Suprapubic skin (tissue), 4 donors: ENCODE results near the gene TRUB2. TPM values are rescaled to one million over a fixed set of nuclear protein-coding genes. Genes with fewer than 3 reads are reported as not detected.

Experiments used
- DNase-seq, 2 donors: peaks; one replicate each; pipeline ENCODE4 v3.0.0-alpha.2; 2019; ENCODE audit warnings: low spot score in 2 of 2
- H3K27ac ChIP-seq: fragments of 200-600 bp; sonication (generic); one replicate; pipeline ENCODE4 v1.5.1; 2019
- H3K27me3 ChIP-seq: fragments of 200-600 bp; sonication (generic); one replicate; pipeline ENCODE4 v1.5.1; 2019
- H3K36me3 ChIP-seq: fragments of 200-600 bp; sonication (generic); one replicate; pipeline ENCODE4 v1.5.1; 2019
- H3K4me1 ChIP-seq: fragments of 200-600 bp; sonication (generic); one replicate; pipeline ENCODE4 v1.5.1; 2019
- H3K4me3 ChIP-seq: fragments of 200-600 bp; sonication (generic); one replicate; pipeline ENCODE4 v1.5.1; 2019; ENCODE audit warnings: mild to moderate bottlenecking
- H3K9me3 ChIP-seq: fragments of 200-600 bp; sonication (generic); one replicate; pipeline ENCODE4 v1.5.1; 2019
- CTCF ChIP-seq, 2 donors: fragments of 200-600 bp in 1 of 2; fragments of 450-650 bp in 1 of 2; sonication (generic) in 1 of 2; IDR thresholded peaks; one replicate each; pipeline ENCODE4 v1.5.1; 2016 to 2019; ENCODE audit warnings: antibody characterized with exemption in 2 of 2, mild to moderate bottlenecking in 1 of 2, moderate library complexity in 1 of 2
- EP300 ChIP-seq: sonication (generic); formaldehyde crosslinking; IDR thresholded peaks from one replicate; pipeline ENCODE4 v1.6.1; 2017; ENCODE audit warnings: antibody characterized with exemption
- POLR2A ChIP-seq, 2 donors: fragments of 450-650 bp; IDR thresholded peaks; one replicate each; pipeline ENCODE4 v1.6.1; 2017; ENCODE audit warnings: antibody characterized with exemption in 2 of 2, mild to moderate bottlenecking in 2 of 2, moderate library complexity in 2 of 2
- POLR2AphosphoS5 ChIP-seq, 3 donors: sonication (generic); formaldehyde crosslinking; IDR thresholded peaks; one replicate each; pipeline ENCODE4 v1.6.1; 2017; ENCODE audit warnings: antibody characterized with exemption in 3 of 3
- WGBS: methylation state at CpG from one replicate; pipeline ENCODE4 v1.1.5; 2018; 5-methylcytosine and 5-hydroxymethylcytosine counted together
- total RNA-seq, 4 donors: library from RNA; depleted of rRNA; stranded (reverse); fragments of >200 nt; gene quantifications; one replicate each; pipeline ENCODE4 v1.1.0, GENCODE V29; 2016

TRUB2 gene
- 10 to 100 TPM; 11.6 to 19.9 (median 14.1) TPM for total RNA-seq

GRCh38 chr9:128322404-128323211, at the start of gene TRUB2, which contains the start of gene COQ4:
Gene TRUB2, minus strand, starts transcription at chr9:128322447. Its CDS starts 39 bp downstream, at chr9:128322408.
Gene COQ4, plus strand, starts transcription at chr9:128322839. Its CDS starts 20 bp downstream, at chr9:128322859.
- no peaks in the 10 kb centered on the region for H3K27me3 ChIP-seq
- peak within 1 kb of the TSS; percentile 86 for H3K27ac ChIP-seq
- H3K36me3 ChIP-seq: peaks cover 43% of the 10 kb centered on the region
- no peaks in the 10 kb centered on the region for H3K9me3 ChIP-seq
- peak; percentile 96 to 98 for DNase-seq
- under 1% methylated on average over 41 of the region's 83 CpGs for WGBS
- H3K4me1 ChIP-seq: peaks cover 48% of the 10 kb centered on the region
- TF ChIP-seq POLR2AphosphoS5 (IDR thresholded peaks at IDR 0.05): peak; percentile 27 to 95 (median 94)
- TF ChIP-seq CTCF (IDR thresholded peaks at IDR 0.05): no peak
- TF ChIP-seq POLR2A (IDR thresholded peaks at IDR 0.05): no peak
- TF ChIP-seq EP300: no peak
- H3K4me3 ChIP-seq: peak within 1 kb of the TSS; percentile 89

DNA sequence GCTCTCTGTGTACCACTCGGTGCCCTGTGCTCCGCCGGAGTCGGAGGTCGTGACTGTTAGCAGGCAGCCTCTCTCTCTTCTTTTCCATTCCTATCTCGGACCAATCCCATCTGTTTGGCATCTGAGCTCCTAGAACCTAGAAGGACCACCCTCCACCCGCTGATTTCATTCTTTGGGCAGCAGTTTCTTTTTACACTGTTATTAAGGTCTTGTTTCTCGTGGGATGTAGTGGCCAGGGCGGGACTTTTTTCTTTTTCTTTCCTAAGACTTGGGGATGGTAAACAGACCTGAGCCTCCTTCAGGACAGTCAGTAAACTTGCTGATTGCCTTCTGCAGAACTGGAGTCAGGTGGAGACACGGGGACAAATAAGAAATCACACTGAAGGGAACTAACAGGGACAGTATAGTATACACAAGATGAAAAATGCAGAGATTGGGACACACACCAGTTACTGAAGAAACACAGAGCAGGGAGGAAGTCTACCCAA, 49.4 kb upstream of the TRUB2 start:
- peaks cover 21% of the 10 kb centered on the region for H3K36me3 ChIP-seq
- WGBS: 0% methylated on average over 10 of the region's 10 CpGs

GRCh38 chr9:128370752-128371629, 48.7 kb upstream of the TRUB2 start, which contains the start of gene URM1:
Gene URM1, plus strand, starts transcription at chr9:128371374. Its CDS starts 7 bp downstream, at chr9:128371381.
- TF ChIP-seq POLR2AphosphoS5 (IDR thresholded peaks at IDR 0.05) (peak in 2 of 3 donors; percentile 36 to 80), POLR2A (IDR thresholded peaks at IDR 0.05) (peak; percentile 43 to 66), EP300 (no peak), CTCF (IDR thresholded peaks at IDR 0.05) (no peak)
- H3K9me3 ChIP-seq: no peaks in the 10 kb centered on the region
- peak within 1 kb of the TSS; percentile 92 for H3K27ac ChIP-seq
- H3K36me3 ChIP-seq: peaks cover 21% of the 10 kb centered on the region
- H3K4me3 ChIP-seq: peak within 1 kb of the TSS; percentile 62
- H3K27me3 ChIP-seq: no peaks in the 10 kb centered on the region
- 0% methylated on average over 21 of the region's 55 CpGs for WGBS
- peaks cover 34% of the 10 kb centered on the region for H3K4me1 ChIP-seq
- DNase-seq: peak; percentile 97

More for the DNA sequence above, 49.4 kb upstream of the TRUB2 start:
- Histone ChIP-seq H3K27ac (peak overlapping the region; percentile 92), H3K9me3 (no peaks in the 10 kb centered on the region), H3K27me3 (no peaks in the 10 kb centered on the region), H3K4me3 (peak overlapping the region; percentile 62), H3K4me1 (peaks cover 34% of the 10 kb centered on the region)
- no peak for TF ChIP-seq POLR2A (IDR thresholded peaks at IDR 0.05)
- TF ChIP-seq POLR2AphosphoS5 (IDR thresholded peaks at IDR 0.05): no peak
- no peak for TF ChIP-seq EP300
- TF ChIP-seq CTCF (IDR thresholded peaks at IDR 0.05): no peak
- no peak for DNase-seq

GRCh38 chr9:128370367-128370751, 48.1 kb upstream of the TRUB2 start:
- Histone ChIP-seq H3K27ac (peak overlapping the region; percentile 92), H3K4me3 (peak overlapping the region; percentile 62)
- DNase-seq: no peak

More at GRCh38 chr9:128370367-128370751, 48.1 kb upstream of the TRUB2 start:
- H3K4me1 ChIP-seq: peaks cover 35% of the 10 kb centered on the region
- TF ChIP-seq EP300 (no peak), POLR2AphosphoS5 (IDR thresholded peaks at IDR 0.05) (no peak), CTCF (IDR thresholded peaks at IDR 0.05) (no peak), POLR2A (IDR thresholded peaks at IDR 0.05) (no peak)
- H3K27me3 ChIP-seq: no peaks in the 10 kb centered on the region
- no peaks in the 10 kb centered on the region for H3K9me3 ChIP-seq
- peaks cover 14% of the 10 kb centered on the region for H3K36me3 ChIP-seq
